Activated T-cell treated with anti-CD3 and anti-CD28 coated beads for 48 hours (primary cell): ENCODE measurements around the gene AKR1C2.
"Not testable (repeated sequence)": the region's sequence is repeated elsewhere in the genome, so short reads cannot be mapped to it uniquely, and the experiment has no call there.

Source experiments
- DNase-seq: peaks from one replicate; pipeline ENCODE4 v3.0.0-alpha.2; 2020; ENCODE audit warnings: low read depth

Gene AKR1C2

DNA sequence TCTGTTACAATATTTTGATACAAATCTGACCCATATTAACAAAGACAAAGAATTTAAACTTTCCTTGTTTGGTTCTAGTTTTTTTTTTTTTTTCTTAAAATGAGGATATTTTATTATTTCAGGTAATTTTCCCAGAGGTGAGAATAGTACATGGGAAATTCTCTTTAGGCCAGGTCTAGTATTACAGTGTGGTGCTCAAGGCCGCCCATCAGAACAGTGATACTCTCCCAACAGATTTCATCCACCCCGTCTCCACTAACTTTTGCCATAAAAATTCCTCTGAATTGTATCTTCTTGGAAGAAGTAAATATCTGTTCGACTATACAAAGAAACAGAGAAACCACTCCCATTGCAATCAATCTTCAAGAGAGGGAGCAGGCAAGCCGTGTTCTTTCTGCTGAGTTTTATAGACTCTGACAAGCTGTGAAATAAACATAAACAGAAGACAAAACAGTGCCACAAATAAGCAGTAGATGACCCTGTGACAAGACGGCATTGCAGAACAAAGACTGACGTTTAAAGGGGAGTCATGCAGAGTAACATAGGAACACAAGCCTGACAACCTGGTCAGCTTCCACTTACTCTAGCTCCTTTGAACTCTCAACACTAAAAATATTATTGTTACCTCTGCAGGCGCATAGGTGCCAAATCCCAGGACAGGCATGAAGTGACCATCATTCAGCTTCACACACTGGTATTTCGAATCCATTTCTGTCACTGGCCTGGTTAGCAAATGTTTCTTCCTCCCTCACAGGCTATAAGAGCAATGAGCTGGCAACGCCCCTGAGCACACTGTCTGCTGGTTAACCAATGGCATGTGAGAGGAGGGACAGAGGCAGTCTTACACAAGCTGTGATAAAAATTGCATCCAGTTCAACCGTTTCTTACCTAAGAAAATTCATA lies at the start of gene AKR1C2:
AKR1C2 (minus strand) TSS at position 731 of the 903 bp plus-strand sequence; CDS start at position 709, 22 bp downstream.
- DNase-seq, result not testable (repeated sequence)

DNA sequence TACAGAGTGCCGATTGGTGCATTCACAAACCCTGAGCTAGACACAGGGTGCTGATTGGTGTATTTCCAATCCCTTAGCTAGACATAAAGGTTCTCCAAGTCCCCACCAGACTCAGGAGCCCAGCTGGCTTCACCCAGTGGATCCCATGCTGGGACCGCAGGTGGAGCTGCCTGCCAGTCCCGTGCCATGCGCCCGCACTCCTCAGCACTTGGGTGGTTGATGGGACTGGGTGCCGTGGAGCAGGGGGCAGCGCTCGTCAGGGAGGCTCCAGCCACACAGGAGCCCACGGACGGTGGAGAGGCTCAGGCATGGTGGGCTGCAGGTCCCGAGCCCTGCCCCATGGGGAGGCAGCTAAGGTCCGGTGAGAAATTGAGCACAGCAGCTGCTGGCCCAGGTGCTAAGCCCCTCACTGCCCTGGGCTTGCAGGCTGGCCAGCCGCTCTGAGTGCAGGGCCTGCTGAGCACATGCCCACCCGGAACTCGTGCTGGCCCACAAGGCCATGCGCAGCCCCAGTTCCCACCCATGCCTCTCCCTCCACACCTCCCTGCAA lies 49.4 kb upstream of the AKR1C2 start:
- DNase-seq, result not testable (repeated sequence)

DNA sequence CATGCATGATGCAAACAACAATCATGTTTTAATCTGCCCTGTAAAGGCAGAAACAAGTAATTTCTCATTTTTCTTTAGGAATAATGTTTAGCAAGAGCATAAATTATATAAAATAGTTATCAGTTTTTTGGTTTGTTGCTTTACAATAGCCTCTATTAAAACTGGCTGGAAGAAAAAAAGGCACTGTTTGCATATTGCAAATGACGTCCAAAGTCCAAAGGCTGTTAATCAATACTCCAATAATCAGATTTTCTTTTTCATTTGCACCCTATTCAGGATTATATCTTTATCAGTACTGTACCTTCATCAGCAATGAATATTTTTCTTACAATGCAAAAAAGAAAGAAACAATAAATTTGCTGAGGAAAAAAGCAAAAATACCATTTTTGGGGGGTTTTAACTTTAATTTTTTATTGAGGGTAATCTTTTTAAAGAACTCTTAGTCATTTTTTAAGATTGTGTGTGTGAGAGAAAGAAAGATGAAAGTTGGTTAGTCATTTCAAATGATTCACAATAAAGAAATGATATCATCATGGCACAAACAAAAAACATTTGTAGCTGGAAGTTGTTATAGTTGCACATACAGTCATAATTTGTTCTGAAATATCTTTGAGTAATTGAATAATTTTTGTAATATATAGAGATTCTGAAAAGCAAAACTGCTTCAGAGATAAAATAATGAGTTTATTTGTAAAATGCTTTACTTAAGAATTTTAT lies 44.4 kb upstream of the AKR1C2 start:
- no peak for DNase-seq

DNA sequence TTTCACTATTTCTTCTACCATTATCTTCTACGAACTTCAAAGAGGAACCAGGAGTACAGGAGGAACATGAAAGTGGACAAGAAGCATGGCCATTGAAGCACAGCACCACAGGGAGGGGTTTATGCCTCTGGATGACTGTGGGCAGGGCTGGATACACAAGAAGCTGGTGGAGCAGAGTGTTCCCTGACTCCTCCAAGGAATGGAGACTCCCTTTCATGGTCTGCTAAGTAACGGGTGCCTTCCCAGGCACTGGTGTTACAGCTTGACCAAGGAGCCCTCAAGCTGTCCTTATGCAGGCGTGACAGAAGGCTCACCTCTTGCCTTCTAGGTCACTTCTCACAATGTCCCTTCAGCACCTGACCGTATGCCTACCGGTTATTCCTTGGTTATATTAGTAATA lies 43.4 kb upstream of the AKR1C2 start:
- DNase-seq, result not testable (repeated sequence)

DNA sequence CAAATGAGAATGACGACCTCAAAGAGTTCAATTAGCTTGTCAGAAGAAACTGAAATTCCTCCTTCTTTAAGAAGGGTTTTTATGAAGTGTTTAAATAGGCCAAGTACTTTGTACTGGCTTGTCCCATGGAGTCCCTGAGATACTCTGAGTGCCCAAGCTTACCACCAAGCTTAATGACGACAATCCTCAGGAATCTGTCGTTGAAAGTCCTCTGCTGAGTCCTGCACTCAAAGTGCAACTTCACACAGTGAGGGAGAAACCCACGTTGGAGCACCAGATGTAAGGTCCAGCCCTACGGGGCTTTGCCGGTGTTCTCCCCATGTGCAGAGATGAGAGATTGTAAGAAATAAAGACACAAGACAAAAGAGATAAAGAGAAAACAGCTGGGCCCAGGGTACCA lies 42.8 kb upstream of the AKR1C2 start:
- DNase-seq, result no peak

DNA sequence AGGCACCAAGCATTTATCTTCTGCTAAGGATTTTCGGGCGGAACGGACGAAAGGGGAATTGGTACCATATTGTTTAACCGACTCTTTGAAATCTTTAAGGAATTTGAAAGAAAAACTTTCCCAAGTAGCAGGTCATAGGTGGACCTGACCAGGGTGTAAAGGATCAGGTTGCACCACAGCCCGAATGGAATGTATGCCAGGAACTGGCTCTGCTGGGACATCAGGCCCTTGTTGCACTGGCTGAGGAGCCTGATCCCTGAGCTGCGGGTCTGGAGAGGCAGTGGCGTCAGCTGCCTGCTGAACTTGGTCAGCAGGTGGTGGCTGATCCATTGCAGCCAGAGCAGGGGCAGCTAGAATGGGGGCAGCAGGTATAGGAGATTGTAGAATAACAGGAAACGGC lies 41.4 kb upstream of the AKR1C2 start:
- no peak for DNase-seq

DNA sequence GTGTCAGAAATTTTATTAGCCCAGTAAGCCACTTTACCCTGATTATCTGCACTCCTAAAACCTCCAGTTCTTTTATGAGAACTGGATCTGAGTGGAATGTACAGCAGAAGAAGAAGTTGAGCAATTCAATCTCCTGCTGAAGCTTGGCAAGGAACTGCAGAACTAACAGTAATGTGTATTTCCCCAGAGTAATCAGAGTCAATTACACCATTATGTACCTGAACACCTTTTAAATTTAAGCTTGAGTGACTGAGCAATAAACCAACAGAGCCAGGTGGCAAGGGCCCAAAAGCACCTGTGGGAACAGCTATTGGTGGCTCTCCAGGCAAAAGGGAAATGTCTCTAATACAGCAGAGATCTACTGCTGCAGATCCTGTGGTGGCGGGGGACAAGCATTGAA lies 40.1 kb upstream of the AKR1C2 start:
- DNase-seq, result no peak

DNA sequence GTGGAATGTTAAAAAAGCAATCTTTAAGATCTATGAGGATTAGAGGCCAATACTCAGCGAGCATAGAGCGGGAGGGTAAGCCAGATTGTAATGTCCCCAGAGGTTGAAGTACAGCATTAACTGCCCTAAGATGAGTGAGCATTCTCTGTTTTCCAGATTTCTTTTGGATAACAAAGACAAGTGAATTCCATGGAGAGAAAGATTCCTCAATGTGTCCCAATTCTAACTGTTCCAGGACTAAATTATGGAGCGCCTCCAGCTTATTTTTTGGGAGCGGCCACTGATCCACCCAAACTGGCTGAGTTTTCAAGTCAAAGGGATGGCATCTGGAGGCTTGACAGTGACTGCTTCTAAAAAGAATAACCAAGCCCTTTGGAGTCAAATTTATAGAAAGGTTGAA lies 39.3 kb upstream of the AKR1C2 start:
- DNase-seq, result no peak

DNA sequence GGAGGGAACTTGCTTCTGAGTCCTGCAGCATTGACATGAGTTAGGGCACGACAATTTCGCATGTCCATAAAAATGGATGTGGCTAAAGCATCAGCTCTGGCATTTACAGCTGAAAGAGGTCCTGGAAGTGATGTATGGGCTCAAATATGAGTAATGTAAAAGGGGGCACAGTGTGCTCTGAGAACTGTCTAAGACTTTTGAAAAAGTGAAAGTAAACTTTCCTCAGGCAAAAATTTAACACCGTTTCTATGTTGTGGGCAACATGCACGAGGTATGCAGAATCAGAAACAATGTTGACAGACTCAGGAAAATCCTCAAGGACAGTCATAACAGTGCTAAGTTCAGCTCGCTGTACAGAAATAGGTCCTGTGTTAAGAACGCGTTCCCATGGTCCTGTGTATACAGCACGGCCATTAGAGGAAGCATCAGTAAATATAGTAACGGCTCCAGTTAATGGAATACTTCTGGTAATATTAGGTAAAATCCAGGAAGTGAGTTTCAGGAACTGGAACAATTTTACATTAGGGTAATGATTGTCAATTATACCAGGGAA lies 37.9 kb upstream of the AKR1C2 start:
- DNase-seq, result no peak

DNA sequence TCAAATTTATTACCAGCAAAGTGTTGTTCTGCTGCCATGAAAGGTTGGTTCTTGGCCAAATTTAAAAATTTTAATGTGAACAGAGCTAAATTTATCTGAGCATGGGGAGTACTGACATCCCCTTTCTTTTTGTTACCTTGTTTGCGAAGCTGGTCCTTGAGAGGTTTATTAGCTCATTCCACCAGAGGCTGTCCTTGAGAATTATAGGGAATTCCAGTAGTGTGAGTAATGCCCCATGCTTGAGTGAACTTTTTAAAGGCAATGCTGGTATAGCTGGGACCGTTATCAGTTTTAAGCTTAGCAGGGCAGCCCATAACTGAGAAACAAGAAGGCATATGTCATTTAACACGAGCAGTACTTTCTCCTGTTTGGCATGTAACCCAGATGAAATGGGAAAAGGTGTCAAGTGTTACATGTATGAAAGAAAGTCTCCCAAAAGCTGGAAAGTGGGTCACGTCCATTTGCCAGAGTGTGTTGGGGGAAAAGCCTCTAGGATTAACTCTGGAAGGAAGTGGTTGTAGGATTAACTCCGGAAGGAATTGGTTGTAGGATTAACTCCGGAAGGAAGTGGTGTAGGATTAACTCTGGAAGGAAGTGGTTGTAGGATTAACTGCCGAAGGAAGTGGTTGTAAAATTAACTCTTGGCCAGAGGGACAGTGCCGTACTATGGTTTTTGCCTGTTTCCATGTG lies 37.3 kb upstream of the AKR1C2 start:
- no peak for DNase-seq

DNA sequence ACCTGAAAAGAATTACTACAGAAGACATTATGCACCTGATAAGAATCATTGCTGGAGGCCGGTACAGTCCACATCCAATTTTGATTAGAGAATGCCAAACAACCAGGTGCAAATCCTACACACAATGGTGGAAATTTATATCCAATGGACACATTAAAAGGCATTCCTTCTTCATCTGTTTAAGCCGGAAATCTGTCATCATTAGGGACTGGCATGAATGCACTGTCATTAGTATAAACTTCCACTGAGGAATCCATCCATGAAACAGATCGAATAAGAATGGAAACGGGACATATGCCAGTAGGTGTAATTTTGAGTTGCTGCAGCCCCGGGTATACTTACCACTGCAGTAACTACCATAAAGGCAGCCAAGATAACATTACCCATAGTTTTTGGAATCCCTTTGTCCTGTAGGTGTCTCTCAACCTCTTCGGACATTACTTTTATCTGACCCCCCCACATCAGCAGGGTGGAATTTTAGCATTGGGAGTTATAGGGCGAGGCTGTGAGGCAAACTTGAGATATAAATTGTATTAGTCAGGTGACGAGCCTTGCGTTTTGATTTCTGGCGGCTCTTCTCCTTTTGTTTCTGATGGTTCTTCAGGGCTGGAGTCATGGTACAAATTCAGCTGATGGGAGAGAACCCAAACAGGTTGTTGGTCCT lies 36.5 kb upstream of the AKR1C2 start:
- no peak for DNase-seq

DNA sequence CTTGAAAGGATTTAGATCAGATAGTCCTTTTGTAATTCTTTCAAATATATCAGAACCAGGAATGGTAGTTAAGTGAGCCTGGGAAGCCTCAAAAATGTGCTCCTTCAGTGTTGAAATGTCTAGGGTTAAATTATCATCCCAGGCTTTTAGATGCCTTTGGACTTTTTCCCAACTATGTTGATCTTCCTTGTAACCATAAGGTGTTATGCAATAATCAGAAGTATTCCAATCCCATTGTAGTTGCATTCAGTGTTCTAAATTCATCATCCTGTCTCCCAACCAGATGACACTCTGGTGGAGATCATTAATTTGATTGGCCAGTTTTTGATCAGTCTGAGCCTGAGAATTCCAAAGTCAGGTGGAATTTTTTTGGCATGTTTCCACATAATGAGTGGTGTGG lies 35.1 kb upstream of the AKR1C2 start:
- DNase-seq, result no peak

DNA sequence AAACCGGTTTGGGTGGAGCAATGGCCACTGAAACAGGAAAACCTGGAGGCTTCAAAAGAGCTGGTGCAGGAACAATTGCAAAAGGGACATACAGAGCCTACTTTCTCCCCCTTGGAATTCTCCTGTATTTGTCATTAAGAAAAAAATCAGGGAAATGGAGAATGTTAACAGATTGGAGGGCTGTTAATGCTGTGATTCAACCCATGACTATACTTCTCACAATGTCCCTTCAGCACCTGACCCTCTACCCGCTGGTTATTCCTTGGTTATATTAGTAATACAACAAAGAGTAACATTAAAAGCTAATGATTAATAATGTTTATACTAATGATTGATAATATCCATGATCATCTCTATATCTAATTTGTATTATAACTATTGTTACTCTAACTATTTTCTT lies 34.4 kb upstream of the AKR1C2 start:
- no peak for DNase-seq

DNA sequence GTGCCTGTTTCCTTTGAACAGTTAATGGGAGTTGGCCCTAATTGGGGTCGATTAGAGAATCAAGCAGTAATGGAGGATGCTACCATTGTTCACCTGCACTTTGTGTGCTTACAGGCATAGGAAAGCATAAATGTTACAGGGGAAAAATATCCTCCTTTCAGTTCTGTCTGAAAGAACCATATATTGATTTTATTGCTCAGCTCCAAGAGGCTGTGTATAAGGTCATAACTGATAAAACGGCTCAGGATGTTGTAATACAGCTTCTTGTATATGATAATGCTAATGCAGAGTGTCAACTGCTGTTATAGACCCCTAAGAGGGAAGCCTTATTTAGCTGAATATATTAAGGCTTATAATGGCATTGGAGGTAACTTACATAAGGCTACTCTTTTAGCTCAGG lies 32.9 kb upstream of the AKR1C2 start:
- DNase-seq, result no peak

DNA sequence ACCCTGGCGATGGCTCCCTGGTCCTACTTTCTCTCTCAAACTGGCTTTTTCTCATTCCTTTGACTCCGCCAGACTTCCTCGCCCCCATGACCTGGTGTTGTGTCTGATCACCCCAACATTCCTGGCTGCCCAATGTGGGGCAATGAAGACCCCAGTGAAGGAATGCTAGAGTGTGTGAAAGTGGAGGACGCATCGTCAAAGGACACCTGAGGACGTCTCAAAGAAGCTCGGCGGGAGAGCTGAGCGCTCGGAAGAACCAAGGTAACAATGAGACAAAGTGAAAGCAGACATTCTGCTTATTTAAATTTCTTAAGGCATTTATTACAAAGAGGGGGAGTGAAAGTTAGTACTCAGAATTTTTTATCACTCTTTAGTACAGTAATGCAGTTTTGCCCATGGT lies 31.7 kb upstream of the AKR1C2 start:
- no peak for DNase-seq

DNA sequence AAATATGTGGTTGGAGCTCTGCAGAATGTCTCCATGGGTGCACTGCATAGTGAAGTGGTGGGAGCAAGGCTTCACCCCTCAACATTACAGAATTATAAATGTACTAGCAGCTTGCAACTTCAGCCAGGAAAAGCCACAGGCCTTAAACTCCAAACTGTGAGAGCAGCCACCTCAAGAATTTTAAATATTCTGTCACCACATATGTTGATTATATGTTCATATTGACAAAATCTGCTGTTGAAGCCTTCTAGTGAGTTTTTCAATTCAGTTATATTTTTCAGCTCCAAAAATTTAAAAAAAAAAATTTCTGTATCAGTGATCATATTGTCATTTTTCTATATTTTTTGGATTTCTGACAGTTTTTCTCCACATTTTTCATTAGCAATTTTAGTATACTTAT lies 30.9 kb upstream of the AKR1C2 start:
- DNase-seq, result no peak

DNA sequence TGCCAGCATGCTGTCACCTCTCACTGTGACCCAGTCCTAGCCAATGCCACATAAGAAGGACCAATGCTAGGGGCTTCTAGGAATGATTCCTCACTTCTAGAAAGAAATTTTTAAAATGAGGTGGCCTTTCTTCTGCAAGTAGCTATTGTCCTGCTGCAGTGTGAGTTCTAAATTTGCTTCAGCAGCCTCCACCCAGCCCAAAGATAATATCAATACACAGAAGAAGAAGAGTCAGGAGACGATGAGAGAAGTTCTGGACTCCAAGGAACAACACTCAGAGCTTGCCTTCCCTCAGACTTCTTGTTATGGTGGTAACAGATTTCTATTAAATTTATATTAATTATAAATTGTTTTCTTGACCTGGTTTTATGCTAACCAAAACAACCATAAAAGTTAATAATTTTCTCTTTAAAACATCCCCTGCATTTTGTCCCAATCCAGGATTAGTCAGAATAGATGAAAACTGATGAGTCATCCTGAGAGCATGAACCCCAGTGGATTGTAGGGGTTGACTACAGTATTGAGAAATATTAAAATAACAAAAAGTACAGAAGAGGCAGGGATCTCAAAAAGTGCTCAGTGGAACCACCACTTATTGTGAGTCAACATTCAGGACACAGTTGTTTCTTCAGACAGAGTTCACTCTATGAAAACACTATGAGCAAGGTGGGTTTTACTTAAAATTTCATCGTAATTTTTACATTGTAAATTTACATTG lies 29.6 kb upstream of the AKR1C2 start:
- no peak for DNase-seq

DNA sequence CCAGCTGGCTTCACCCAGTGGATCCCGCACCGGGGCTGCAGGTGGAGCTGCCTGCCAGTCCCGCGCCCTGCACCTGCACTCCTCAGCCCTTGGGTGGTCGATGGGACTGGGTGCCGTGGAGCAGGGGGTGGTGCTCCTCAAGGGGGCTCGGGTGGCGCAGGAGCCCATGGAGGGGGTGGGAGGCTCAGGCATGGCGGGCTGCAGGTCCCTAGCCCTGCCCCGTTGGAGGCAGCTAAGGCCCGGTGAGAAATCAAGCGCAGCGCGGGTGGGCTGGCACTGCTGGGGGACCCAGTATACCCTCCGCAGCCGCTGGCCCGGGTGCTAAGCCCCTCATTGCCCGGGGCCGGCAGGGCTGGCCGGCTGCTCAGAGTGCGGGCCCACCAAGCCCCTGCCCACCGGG lies 28.8 kb upstream of the AKR1C2 start:
- DNase-seq, result not testable (repeated sequence)

DNA sequence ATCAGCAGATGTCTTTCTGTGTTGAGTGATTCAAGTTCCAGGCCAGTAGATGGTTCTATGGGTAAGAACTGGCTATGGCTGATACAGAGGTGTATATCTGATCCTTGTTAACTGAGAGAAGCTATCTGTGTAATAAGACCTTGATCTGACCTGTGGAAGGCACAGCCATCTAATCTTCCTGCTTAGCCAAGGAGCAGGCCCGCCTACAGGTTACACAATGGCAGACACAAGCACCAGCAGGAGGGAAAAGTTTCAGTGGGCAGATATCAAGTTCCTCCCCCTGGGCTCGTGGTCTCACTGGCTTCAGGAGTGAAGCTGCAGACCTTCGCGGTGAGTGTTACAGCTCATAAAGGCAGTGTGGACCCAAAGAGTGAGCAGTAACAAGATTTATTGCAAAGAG lies 27.9 kb upstream of the AKR1C2 start:
- DNase-seq, result not testable (repeated sequence)

DNA sequence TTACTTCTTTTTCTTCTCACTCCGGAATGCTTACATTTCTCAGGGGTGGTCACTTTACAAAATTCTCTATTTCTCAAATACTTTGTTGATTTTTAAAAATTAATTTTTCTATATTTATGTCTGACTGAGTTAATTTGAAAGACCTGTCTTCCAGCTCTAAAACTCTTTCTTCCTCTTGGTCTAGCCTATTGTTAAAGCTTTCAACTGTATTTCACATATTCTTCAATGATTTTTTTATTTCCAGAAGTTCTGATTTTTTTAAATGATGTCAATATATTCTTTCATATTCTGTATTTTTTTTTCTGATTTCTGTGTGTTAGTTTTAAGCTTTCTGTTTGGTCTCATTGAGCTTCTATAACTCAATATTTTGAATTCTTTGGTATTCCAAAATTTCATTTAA lies 27.3 kb upstream of the AKR1C2 start:
- DNase-seq, result no peak

DNA sequence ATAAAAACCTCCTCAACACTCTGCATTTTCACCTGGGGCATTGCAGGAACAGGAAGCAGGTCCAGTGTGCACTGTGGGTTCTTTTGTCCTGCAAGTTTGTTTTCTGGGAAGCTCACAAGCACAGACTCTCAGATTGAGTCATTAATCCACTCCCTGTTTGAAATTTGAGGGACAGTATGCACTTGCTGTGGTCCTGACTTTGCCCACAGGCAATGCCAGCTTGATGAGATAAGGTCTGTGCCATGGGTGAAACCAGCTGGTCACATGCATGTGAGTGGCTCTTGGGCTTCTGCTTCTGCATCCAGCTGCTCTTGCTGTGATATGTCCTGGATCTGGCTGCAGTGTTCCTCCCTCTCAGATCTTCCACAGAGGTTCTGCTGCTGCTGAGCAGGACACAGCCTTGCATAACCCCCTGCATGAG lies 21.8 kb upstream of the AKR1C2 start:
- DNase-seq, result not testable (repeated sequence)
